ENCODE measurements around the gene NFU1.
"Not testable (repeated sequence)": the region's sequence is repeated elsewhere in the genome, so short reads cannot be mapped to it uniquely, and the experiment has no call there.

Gene NFU1

DNA sequence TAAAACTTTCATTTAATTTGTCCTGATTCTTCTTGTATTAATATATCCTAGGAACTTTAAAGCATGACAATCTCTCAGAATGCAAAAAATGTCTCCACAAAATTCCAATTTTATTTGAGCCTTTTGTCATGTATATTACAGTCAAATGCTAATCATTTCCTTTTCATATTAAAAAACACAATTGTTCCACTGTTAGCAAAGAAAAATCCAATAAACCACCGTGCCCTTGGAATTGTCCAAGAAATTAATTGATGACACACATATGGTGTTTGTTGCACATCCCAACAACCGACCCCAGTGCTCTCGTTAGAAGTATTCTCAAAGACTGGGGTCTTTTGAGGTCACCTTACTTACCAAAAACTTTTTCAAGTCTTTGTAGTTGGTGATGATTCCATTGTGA lies 78.3 kb downstream of the NFU1 start:
- TF ChIP-seq Cebpa-rat (IDR thresholded peaks at IDR 0.05), result no peak
- no peaks in the 10 kb centered on the region for H3K9me3 ChIP-seq (replicated peaks in 1 of 11)
- H3K27ac ChIP-seq, result no peak overlapping the region
- H3K27me3 ChIP-seq, result no peaks in the 10 kb centered on the region
- peaks cover 99 to 100% (median 100%) of the 10 kb centered on the region in 11 experiments for H3K36me3 ChIP-seq
- H3K4me1 ChIP-seq, result no peaks in the 10 kb centered on the region
- no peak overlapping the region for H3K4me2 ChIP-seq
- H3K4me3 ChIP-seq, result no peak overlapping the region
- peaks cover 0 to 12% (median 0%) of the 10 kb centered on the region in 11 experiments; a peak in 5 of 22 replicates for H4K20me1 ChIP-seq
- H3K9ac ChIP-seq, result no peak overlapping the region

DNA sequence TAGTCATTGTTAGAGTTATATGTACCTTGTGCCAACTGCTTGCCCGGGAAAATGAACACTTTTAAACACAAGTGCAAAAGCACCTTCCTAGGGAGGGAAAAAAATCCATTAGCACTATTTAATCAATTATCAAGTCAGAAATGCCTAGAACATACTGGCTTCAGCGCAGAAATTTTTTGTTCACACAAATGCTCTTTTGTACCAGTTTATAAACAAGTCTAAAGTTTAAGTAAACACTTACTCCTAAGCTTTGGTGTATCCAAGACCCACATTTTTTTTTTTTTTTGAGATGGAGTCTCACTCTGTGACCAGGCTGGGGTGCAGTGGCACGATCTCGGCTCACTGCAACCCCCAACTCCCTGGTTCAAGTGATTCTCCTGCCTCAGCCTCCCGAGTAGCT lies 80.8 kb downstream of the NFU1 start:
- no peak overlapping the region for H3K9ac ChIP-seq
- no peaks in the 10 kb centered on the region for H3K27me3 ChIP-seq
- H4K20me1 ChIP-seq, result peaks cover 0 to 23% (median 0%) of the 10 kb centered on the region in 11 experiments; a peak in 8 of 22 replicates
- H3K4me3 ChIP-seq, result no peak overlapping the region
- no peaks in the 10 kb centered on the region for H3K4me1 ChIP-seq
- no peak for TF ChIP-seq Cebpa-rat (IDR thresholded peaks at IDR 0.05)
- peaks cover 98 to 100% (median 100%) of the 10 kb centered on the region in 11 experiments for H3K36me3 ChIP-seq
- no peak overlapping the region for H3K27ac ChIP-seq
- no peaks in the 10 kb centered on the region for H3K9me3 ChIP-seq (replicated peaks in 1 of 11)
- no peak overlapping the region for H3K4me2 ChIP-seq

GRCh38 chr2:69354976-69355375 lies 82.3 kb downstream of the NFU1 start:
- H3K9me3 ChIP-seq (replicated peaks in 1 of 11); H3K27me3 ChIP-seq; H3K4me2 ChIP-seq; H3K4me1 ChIP-seq; H3K27ac ChIP-seq; H3K9ac ChIP-seq; H3K4me3 ChIP-seq: not testable (repeated sequence)
- Histone ChIP-seq H4K20me1 (peaks cover 0 to 29% (median 0%) of the 10 kb centered on the region in 11 experiments; a peak in 8 of 22 replicates), H3K36me3 (peaks cover 91 to 100% (median 99%) of the 10 kb centered on the region in 11 experiments)

- no peaks in the 10 kb centered on the region for H3K4me1 ChIP-seq
- no peak overlapping the region for H3K9ac ChIP-seq
- H3K36me3 ChIP-seq, result peaks cover 90 to 100% (median 99%) of the 10 kb centered on the region in 11 experiments
Measured at GRCh38 chr2:69353360-69353759, 83.9 kb downstream of the NFU1 start.

DNA sequence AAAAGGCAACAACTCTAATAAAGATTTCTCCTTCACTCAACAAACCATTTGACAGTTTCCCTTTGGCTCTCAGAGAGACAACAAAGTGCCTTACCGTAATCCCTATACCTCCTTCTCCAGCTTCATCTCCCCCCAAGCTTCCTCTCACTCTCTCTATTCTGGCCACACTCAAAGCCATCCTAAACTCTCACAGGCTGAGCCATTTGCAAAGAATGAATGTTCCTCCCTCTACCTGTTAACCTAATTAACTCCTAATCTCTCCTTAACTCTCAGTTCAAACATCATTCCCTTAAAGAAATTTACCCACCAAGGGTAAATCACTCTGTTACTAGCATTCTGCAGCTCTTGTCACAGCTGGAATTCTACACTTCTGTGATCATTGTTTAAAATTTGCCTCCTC lies 88.5 kb downstream of the NFU1 start:
- H3K27me3 ChIP-seq, result no peaks in the 10 kb centered on the region
- no peak overlapping the region for H3K27ac ChIP-seq
- no peak overlapping the region for H3K9ac ChIP-seq
- peaks cover 0 to 29% (median 0%) of the 10 kb centered on the region in 11 experiments; a peak in 8 of 22 replicates for H4K20me1 ChIP-seq
- TF ChIP-seq Cebpa-rat (IDR thresholded peaks at IDR 0.05), result no peak
- peaks cover 90 to 100% (median 99%) of the 10 kb centered on the region in 11 experiments for H3K36me3 ChIP-seq
- no peak overlapping the region for H3K4me2 ChIP-seq
- H3K4me1 ChIP-seq, result no peaks in the 10 kb centered on the region
- H3K4me3 ChIP-seq, result no peak overlapping the region
- no peaks in the 10 kb centered on the region for H3K9me3 ChIP-seq (replicated peaks in 1 of 11)

More at GRCh38 chr2:69353360-69353759, 83.9 kb downstream of the NFU1 start:
- no peak for TF ChIP-seq Cebpa-rat (IDR thresholded peaks at IDR 0.05)
- Histone ChIP-seq H3K9me3 (replicated peaks in 1 of 11) (no peaks in the 10 kb centered on the region), H4K20me1 (peaks cover 0 to 29% (median 0%) of the 10 kb centered on the region in 11 experiments; a peak in 8 of 22 replicates), H3K27ac (no peak overlapping the region), H3K27me3 (no peaks in the 10 kb centered on the region), H3K4me2 (no peak overlapping the region), H3K4me3 (no peak overlapping the region)
